ENCODE measurements around the gene ZNF728. TPM values are rescaled to one million over a fixed set of nuclear protein-coding genes. Genes with fewer than 3 reads are reported as not detected.
"Not testable (repeated sequence)": the region's sequence is repeated elsewhere in the genome, so short reads cannot be mapped to it uniquely, and the experiment has no call there.

The ZNF728 gene
- total RNA-seq (2014; rRNA removed; shearing (Covaris generic)), result not detected in 2 replicates

DNA sequence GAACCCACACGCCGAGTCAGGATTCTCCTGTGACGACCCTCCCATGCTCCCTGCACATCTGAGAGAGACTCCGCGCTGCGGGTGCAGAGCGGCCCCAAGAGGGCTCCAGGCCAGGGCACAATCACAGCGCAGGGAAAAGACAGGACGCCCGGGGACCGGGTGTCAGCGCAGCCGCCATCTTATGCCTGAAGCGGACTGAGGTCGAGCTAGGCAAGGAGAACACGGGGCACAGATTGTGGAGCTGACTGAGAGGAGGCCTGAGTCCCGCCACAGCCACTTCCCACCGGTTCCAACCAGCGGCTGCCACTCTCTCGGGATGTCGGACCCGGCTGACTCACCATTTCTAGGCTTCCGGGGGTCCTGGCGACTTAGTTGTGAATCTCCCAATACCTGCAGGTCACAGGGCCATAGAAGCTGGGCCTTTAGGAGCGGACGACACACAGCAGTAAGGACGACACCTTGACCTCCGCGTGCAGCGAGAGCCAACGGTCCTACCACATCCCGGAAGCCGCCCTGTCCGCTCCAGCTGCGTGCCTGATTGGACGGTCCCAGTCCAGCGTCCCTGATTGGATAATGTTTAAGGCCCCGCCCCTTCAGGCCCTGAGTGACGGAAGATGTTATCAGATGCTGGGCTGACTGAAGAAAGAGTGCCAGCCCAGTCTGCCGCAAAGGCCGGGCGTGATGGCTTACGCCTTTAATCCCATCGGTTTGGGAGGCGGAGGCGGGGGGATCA is at the start of gene ZNF728:
Gene ZNF728 (minus strand): TSS at position 487 of the 733 bp plus-strand sequence. CDS start 146 bp downstream, at position 341.
- no peak for DNase-seq (ENCODE audit: low spot score)

DNA sequence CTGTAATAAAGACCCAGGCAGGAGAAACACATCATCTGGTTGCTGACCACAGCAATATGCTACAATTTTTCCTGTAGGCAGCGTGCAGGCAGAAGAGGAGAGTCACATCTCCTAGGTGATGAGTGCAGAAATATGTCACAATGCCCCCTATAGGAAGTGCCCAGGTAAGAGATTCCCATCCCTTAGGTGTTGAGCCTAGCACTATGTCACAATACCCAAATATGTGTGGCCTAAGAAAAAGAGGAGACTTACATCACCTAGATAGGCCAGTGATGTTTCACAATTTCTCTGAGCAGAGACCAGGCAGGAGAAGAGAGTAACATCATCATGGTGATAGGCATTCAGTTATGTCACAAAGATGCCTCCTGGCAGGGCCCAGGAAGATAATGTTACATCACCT is 49.4 kb upstream of the ZNF728 start:
- DNase-seq (ENCODE audit: low spot score), result no peak

DNA sequence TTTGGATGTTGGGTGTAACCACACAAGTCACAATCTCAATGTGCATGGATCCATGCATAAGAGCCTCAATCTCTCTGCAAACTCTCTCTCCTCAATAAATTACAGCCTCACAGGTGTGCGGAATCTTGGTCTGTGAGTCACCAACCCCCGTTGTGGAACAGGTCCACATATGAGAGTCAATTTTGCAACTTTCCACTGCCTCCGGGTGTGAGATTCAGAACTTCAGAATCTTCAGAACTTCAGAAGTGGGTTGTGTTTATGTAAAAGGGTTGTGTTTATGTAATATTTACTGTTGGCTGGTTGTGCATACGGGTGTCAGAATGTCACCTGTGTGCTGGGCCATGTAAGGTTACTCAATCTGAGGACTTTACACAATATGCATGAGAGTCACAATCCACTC is 46.3 kb upstream of the ZNF728 start:
- no peak for DNase-seq (ENCODE audit: low spot score)

DNA sequence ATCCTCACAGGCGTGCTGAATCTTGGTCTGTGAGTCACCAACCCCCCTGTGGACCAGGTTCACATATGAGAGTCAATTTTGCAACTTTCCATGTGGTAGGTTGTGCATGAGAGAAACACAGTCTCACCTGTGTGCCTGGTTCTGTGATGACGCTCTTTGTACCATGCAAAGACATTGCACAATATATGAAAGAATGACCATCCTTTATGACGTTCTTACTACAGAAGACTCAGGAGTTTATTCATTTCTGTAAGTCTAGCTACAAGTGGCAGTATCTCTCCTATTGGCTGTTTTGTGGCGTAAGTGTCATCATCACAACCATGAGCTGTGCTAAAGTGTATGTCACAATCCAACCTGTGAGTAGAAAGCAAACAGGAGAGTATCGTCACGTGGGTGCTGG is 43.8 kb upstream of the ZNF728 start:
- DNase-seq (ENCODE audit: low spot score), result no peak

DNA sequence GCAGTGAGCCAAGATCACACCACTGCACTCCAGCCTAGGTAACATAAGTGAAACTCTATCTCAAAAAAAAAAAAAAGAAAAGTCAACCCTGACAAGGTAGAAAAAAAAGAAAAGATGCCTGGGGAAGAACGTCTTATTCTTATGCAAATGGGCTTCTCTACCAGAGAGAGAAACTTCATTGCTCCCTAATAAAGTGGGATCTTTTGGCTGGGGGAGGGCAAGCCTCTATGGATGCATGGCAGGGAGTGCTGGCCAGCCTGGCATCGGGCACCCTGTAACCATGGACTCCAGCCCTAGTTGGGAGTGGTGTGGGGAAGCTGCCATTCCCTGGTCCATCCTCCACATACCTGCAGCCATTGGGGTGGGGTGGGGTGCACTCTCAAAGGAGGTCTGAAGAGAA is 30.7 kb upstream of the ZNF728 start:
- DNase-seq (ENCODE audit: low spot score), result no peak

DNA sequence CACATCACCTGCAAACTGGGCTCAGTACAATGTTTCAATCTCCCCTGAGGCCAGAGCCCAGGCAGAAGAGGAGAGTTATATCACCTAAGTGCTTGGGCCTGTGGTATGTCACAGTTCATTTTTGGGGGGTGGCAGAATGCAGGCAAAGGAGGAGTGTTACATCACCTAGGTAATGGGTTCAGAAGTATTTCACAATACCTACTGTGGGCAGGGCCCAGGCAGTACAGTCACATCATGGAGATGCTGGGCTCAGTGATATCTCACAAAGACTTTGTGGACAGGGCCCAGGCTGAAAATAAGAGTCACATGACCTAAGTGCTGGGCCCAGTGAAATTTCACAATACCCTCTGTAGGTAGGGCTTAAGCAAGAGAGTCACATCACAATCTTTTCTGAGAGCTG is 12.7 kb upstream of the ZNF728 start:
- DNase-seq (ENCODE audit: low spot score), result no peak

DNA sequence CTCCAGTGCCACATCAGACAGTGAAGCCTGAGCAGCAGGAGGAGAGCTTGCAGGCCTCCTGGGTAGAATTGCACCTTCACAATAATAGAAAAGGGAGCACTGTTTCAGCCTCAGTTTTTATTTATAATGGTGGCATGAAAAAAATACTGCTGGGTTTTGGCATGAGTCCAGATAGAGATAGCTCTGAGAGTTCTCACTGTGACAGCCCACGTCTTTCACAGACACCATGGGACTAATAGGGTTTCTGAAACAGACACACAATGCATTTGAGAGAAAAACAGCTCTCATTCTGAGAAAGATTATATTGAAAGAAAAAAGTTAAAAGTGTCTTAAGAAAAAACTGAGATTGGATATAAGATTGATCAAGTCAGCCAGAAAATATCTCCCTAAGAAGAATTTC is 8.0 kb downstream of the ZNF728 start:
- not testable (repeated sequence) for DNase-seq (ENCODE audit: low spot score)

DNA sequence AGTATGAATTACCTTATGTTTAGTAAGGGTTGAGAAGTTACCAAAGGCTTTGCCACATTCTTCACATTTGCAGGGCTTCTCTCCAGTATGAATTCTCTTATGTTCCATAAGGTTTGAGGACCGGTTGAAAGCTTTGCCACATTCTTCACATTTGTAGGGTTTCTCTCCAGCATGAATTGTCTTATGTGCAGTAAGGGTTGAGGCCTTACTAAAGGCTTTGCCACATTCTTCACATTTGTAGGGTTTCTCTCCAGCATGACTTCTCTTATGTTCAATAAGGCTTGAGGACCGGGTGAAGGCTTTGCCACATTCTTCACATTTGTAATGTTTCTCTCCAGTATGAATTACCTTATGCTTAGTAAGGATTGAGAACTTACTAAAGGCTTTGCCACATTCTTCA is 26.7 kb downstream of the ZNF728 start:
- no peak for DNase-seq (ENCODE audit: low spot score)

DNA sequence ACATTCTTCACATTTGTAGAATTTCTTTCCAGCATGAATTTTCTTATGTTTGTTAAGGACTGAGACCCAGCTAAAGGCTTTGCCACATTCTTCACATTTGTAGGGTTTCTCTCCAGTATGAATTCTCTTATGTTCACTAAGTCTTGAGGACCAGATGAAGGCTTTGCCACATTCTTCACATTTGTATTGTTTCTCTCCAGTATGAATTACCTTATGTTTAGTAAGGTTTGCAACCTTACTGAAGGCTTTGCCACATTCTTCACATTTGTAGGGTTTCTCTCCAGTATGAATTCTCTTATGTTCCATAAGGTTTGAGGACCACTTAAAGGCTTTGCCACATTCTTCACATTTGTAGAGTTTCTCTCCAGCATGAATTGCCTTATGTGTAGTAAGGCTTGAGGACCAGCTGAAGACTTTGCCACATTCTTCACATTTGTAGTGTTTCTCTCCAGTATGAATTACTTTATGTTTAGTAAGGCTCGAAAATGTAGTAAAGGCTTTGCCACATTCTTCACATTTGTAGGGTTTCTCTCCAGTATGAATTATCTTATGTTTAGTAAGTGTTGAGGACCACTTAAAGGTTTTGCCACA is 27.3 kb downstream of the ZNF728 start:
- not testable (repeated sequence) for DNase-seq (ENCODE audit: low spot score)

DNA sequence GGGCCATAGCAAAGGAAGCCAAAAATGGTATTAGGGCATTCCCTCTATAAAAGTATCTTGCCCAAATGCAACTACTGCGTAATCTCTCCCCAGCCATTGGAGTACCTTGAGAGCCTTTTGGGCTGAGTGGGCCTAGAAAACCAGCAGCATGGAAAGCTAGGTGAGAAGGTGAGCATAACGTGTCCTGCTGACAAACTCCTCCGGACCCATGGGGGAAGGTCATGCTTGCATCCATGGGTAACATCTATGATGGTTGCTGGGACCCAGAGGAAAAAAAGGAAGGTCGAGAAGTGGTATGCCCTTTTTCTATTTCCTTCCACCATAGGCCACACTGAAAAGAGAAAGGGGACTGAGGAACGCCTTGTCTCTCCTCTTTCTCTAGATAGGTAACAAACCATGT is 57.4 kb downstream of the ZNF728 start:
- DNase-seq (ENCODE audit: low spot score), result no peak

DNA sequence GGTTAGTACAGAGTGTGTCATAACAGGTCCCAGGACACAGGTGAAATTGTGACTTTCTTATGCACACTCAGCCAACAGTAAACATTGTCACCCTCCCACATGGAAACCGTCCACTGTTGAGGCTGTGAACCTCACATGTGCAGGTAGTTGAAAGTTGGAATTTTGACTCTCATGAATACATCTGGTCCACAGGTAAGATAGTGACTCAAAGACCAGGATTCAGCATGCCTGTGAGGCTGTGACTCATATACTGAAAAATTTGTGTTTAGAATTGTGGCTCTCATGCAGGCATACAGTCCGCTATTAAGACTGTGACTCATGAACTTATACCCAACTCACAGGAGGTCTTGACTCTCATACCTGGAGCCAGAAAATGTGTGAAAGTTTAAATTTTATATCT is 67.8 kb downstream of the ZNF728 start:
- no peak for DNase-seq (ENCODE audit: low spot score)

DNA sequence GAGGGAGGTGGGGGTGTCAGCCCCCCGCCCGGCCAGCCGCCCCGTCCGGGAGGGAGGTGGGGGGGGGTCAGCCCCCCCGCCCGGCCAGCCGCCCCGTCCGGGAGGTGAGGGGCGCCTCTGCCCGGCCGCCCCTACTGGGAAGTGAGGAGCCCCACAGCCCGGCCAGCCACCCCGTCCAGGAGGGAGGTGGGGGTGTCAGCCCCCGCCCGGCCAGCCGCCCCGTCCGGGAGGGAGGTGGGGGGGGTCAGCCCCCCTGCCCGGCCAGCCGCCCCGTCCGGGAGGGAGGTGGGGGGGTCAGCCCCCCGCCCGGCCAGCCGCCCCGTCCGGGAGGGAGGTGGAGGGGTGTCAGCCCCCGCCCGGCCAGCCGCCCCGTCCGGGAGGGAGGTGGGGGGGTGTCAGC is 75.4 kb downstream of the ZNF728 start:
- not testable (repeated sequence) for DNase-seq (ENCODE audit: low spot score)

DNA sequence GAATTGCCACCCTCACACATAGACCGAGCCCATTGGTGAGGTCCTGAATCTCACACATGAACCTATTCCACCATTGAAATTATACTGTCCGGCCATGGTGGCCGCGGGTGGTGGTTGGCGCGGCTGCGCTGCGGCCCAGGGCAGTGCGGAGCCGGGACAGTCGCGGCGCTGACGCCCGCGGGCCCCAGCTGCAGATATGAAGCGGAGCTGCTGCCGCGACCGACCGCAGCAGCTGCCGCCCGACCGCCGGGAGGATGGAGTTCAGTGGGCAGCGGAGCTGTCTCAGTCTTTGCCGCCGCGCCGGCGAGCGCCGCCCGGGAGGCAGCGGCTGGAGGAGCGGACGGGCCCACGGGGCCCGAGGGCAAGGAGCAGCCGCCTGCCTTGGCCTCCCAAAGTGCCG is 77.8 kb downstream of the ZNF728 start:
- DNase-seq (ENCODE audit: low spot score), result not testable (repeated sequence)

Other genes starting within 250 kb of the ZNF728 start
- gene ZNF99, start 219.0 kb downstream of the ZNF728 start, total RNA-seq (2014; rRNA removed; shearing (Covaris generic)), result not detected in 2 replicates
- gene ZNF723, start 170.9 kb downstream of the ZNF728 start, total RNA-seq (2014; rRNA removed; shearing (Covaris generic)), result 0.19 TPM in 1 of 2 replicates, not detected in the other
- gene ZNF730, start 113.8 kb upstream of the ZNF728 start, total RNA-seq (2014; rRNA removed; shearing (Covaris generic)), result 1.4 and 2.5 TPM in 2 replicates
- gene ZNF724, start 247.2 kb upstream of the ZNF728 start, total RNA-seq (2014; rRNA removed; shearing (Covaris generic)), result 15.2 and 15.8 TPM in 2 replicates

Measured in A172 (cell line).